ENCODE results near the gene KRT31.

Gene KRT31

DNA sequence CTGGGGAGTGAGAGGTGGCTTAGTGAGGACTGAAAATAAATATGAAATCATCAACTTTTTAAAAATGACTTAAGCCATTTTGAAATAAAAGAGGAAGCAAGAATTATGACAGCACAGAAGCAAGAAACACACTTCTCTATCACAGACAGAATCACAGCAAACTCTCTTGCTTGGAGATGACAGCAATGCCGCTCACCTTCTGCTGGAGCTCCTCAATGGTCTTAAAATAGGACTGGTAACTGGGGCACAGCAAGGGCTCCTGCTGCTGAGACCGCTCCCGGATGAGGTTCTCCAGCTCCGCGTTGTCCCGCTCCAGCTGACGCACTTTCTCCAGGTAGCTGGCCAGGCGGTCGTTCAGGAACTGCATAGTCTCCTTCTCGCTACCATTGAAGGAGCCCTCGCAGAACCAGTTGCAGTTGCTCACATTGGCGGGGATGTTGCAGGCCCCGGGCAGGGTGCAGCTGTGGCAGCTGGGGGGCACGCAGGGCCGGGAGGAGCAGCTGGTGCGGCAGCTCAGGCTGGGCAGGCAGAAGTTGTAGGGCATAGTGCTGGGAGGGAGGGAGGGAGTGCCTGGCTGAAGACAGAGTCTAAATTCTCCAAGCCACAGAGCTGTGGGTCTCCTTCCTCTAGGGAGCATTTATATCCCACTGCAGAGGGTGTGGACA lies at the start of gene KRT31:
Gene KRT31, minus strand, starts transcription at position 613 of the 665 bp plus-strand sequence. Its CDS starts 69 bp downstream, at position 544.
- DNase-seq (ENCODE audit: low read depth): no peak
- TF ChIP-seq, protein P1, sequence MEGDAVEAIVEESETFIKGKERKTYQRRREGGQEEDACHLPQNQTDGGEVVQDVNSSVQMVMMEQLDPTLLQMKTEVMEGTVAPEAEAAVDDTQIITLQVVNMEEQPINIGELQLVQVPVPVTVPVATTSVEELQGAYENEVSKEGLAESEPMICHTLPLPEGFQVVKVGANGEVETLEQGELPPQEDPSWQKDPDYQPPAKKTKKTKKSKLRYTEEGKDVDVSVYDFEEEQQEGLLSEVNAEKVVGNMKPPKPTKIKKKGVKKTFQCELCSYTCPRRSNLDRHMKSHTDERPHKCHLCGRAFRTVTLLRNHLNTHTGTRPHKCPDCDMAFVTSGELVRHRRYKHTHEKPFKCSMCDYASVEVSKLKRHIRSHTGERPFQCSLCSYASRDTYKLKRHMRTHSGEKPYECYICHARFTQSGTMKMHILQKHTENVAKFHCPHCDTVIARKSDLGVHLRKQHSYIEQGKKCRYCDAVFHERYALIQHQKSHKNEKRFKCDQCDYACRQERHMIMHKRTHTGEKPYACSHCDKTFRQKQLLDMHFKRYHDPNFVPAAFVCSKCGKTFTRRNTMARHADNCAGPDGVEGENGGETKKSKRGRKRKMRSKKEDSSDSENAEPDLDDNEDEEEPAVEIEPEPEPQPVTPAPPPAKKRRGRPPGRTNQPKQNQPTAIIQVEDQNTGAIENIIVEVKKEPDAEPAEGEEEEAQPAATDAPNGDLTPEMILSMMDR (IDR thresholded peaks at IDR 0.05; ENCODE audit: insufficient read depth, low read depth, low read length, missing control alignments): no peak

DNA sequence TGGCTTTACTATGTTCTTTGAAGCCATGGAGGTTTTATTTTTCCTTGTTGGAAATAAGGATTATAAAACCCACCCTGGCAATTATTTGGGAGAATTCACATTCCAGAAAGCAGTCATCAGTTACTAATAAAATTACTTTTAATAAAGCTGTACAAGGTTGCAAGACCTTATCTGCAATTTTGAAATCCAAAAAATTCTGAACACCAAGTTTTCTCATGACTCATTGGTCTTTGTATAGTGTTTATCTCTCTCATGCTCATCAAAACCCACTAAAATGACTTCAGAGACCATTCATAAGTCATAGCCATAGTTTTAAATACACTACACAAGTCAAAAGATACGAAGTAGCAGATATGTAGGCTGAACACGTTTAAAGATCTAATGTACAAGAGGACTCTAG lies 49.4 kb upstream of the KRT31 start:
- TF ChIP-seq, protein P1 (IDR thresholded peaks at IDR 0.05; ENCODE audit: insufficient read depth, low read depth, low read length, missing control alignments): no peak
- peak; percentile 12 for DNase-seq (ENCODE audit: low read depth)
- H3K4me3 ChIP-seq (ENCODE audit: low read length): no peak overlapping the region

More for the DNA sequence above, at the start of gene KRT31:
- H3K4me3 ChIP-seq (ENCODE audit: low read length): no peak within 1 kb of the TSS

DNA sequence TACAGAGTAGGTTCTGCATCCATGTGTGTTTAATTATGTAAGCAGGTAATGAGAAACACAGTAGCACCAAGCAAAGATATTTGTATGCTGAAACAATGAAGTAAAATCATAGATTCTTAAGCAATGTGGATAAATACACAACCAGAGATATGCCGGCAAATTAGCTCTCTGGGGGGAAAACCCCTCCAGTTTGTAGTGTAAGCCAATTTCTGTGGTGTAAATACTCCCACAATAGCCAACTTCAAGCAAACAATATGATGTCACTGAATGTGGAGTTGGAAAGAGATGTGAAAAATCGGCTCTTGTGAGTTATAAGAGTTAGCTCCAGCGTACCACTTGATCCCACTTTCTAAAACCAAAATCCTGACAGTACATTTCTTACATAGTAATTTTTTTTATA lies 47.2 kb upstream of the KRT31 start:
- no peak for DNase-seq (ENCODE audit: low read depth)
- H3K4me3 ChIP-seq (ENCODE audit: low read length): no peak overlapping the region
- TF ChIP-seq, protein P1 (IDR thresholded peaks at IDR 0.05; ENCODE audit: insufficient read depth, low read depth, low read length, missing control alignments): no peak

DNA sequence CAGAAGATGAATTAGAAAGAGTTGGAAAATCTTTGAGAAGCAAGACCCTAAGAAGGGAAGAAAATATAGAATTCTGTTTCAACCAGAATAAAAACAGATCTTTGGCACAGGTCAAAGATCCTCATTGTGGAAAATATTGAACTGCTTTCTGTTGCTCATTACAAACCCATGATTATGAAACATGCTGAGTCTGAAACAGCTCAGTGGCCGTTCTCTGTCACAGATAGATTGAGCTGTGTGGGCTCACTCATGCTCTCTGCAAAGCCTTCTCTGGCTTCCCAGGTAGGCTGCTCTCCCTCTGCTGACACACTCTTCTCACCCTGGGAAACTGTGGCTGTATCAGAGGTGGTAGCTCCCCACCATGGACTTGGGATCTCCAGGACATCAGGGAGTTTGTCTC lies 46.8 kb upstream of the KRT31 start:
- H3K4me3 ChIP-seq (ENCODE audit: low read length): no peak overlapping the region
- DNase-seq (ENCODE audit: low read depth): no peak
- TF ChIP-seq, protein P1 (IDR thresholded peaks at IDR 0.05; ENCODE audit: insufficient read depth, low read depth, low read length, missing control alignments): no peak

DNA sequence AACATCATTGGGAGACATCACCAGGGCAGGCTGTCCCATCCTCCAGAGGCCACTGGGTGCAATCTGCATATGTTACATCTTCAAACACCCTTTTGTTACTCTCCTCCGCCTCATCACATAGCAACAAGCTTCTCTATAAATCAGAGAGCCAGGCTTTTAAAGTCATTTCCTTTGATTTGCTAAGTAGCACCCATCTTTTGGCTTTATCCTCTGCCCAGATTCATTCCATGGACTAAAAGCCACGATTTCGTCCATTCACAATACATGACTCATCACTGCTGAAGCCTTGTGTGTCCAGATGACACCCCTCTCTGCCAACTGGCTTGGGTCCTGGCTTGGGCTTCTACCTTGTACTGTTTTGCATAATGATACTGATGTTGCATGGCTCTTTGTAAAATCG lies 45.3 kb upstream of the KRT31 start:
- TF ChIP-seq, protein P1 (IDR thresholded peaks at IDR 0.05; ENCODE audit: insufficient read depth, low read depth, low read length, missing control alignments): no peak
- DNase-seq (ENCODE audit: low read depth): no peak
- H3K4me3 ChIP-seq (ENCODE audit: low read length): no peak overlapping the region

DNA sequence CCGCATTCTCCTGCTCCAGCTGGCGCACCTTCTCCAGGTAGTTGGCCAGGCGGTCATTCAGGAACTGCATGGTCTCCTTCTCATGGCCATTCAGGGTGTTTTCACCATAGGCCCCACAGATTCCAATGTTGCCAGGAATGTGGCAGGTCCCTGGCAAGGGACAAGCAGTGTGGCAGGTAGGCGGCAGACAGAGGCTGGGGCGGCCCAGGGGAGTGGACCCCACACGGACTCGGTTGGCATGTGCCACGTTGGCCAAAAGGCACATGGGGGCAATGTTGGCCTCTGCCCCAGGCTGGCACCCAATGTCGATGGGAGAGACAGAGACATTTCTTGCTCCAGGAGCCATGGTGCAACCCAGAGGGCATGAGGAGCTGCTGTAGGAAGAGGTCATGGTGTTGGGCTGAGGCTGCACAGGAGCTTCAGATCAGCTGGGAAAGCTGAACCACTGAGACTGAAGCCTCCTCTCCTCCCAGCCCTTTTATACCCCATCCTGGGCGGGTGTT lies 43.2 kb upstream of the KRT31 start, which contains the start of gene KRT38:
Gene KRT38, minus strand, starts transcription at position 453 of the 503 bp plus-strand sequence. Its CDS starts 62 bp downstream, at position 391.
- H3K4me3 ChIP-seq (ENCODE audit: low read length): no peak within 1 kb of the TSS
- DNase-seq (ENCODE audit: low read depth): no peak
- TF ChIP-seq, protein P1 (IDR thresholded peaks at IDR 0.05; ENCODE audit: insufficient read depth, low read depth, low read length, missing control alignments): no peak

DNA sequence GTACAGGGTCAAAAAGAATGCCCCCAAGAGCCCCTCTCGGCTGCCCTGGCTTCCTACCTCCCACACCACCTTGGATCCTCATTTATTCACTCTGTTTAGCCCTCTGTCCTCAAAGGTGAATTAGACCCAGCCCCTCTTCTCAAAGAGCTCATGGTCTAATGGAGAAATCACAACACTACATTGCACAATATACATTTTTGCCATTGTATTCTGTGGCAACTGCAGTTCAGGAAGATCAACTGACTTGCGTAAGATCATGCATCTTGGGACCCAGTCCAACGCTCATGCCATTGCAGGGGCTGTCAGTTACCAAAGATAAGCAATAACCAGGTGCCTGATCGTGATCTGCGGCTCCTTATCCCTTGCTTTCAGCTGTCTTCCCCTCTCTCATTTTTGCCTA lies 42.0 kb upstream of the KRT31 start:
- TF ChIP-seq, protein P1 (IDR thresholded peaks at IDR 0.05; ENCODE audit: insufficient read depth, low read depth, low read length, missing control alignments): no peak
- H3K4me3 ChIP-seq (ENCODE audit: low read length): no peak overlapping the region
- peak; percentile 47 for DNase-seq (ENCODE audit: low read depth)
